Uterus (tissue), 4 donors: ENCODE measurements around the gene RGS1. TPM values are rescaled to one million over a fixed set of nuclear protein-coding genes. Genes with fewer than 3 reads are reported as not detected.

Source experiments
- DNase-seq, 2 donors: peaks; one replicate each; pipeline ENCODE4 v3.0.0-alpha.2; 2019 to 2020
- H3K27ac ChIP-seq, 2 donors: fragments of 200-600 bp; sonication (generic); 1 replicate in 1 of 2; 2 replicates in 1 of 2; pipeline ENCODE4 v1.5.1; 2016 to 2018
- H3K27me3 ChIP-seq, 2 donors: fragments of 200-600 bp; sonication (generic); one replicate each; pipeline ENCODE4 v1.5.1; 2018 to 2019; ENCODE audit warnings: control low read depth in 1 of 2
- H3K36me3 ChIP-seq, 2 donors: fragments of 200-600 bp; sonication (generic); one replicate each; pipeline ENCODE4 v1.5.1; 2019; ENCODE audit warnings: control low read depth in 1 of 2
- H3K4me1 ChIP-seq, 2 donors: fragments of 200-600 bp; sonication (generic); one replicate each; pipeline ENCODE4 v1.5.1; 2018 to 2019; ENCODE audit warnings: control low read depth in 1 of 2
- H3K4me3 ChIP-seq, 2 donors: fragments of 200-600 bp; sonication (generic); 1 replicate in 1 of 2; 2 replicates in 1 of 2; pipeline ENCODE4 v1.5.1; 2018 to 2019; ENCODE audit warnings: mild to moderate bottlenecking in 1 of 2
- H3K9me3 ChIP-seq, 2 donors: fragments of 200-600 bp; sonication (generic); one replicate each; pipeline ENCODE4 v1.5.1; 2019; ENCODE audit warnings: control low read depth in 1 of 2
- POLR2A ChIP-seq, 2 donors: fragments of 450-650 bp; IDR thresholded peaks; one replicate each; pipeline ENCODE4 v1.6.1; 2016; ENCODE audit warnings: antibody characterized with exemption in 2 of 2, mild to moderate bottlenecking in 1 of 2, moderate library complexity in 1 of 2
- intact Hi-C: fragments of 100-400 bp; cut with DNase I; formaldehyde crosslinking; loops from one replicate; pipeline ENCODE4 v1.15.1; 2023; ENCODE audit warnings: low total_unique reads
- total RNA-seq, 4 donors: library from RNA; depleted of rRNA in 3 of 4; stranded (reverse); fragments of >200 nt in 3 of 4; gene quantifications; one replicate each; pipeline versions ENCODE4 v1.1.0 to v1.2.4, GENCODE V29; 2014 to 2023
- TF ChIP-seq, protein P1 (sequence below), 4 experiments: fragments of 200-600 bp in 2 of 4; fragments of 450-650 bp in 2 of 4; sonication (generic) in 2 of 4; IDR thresholded peaks; one replicate each; pipeline ENCODE4 v1.5.1; 2016 to 2019; ENCODE audit warnings: antibody characterized with exemption in 4 of 4, mild to moderate bottlenecking in 2 of 4, moderate library complexity in 1 of 4
- donor health status: DM: yes; HTN: yes; CAD: no.

The RGS1 gene
- total RNA-seq, 4 donors from 2014 or later, result 10.7 to 31.5 (median 23.7) TPM

DNA sequence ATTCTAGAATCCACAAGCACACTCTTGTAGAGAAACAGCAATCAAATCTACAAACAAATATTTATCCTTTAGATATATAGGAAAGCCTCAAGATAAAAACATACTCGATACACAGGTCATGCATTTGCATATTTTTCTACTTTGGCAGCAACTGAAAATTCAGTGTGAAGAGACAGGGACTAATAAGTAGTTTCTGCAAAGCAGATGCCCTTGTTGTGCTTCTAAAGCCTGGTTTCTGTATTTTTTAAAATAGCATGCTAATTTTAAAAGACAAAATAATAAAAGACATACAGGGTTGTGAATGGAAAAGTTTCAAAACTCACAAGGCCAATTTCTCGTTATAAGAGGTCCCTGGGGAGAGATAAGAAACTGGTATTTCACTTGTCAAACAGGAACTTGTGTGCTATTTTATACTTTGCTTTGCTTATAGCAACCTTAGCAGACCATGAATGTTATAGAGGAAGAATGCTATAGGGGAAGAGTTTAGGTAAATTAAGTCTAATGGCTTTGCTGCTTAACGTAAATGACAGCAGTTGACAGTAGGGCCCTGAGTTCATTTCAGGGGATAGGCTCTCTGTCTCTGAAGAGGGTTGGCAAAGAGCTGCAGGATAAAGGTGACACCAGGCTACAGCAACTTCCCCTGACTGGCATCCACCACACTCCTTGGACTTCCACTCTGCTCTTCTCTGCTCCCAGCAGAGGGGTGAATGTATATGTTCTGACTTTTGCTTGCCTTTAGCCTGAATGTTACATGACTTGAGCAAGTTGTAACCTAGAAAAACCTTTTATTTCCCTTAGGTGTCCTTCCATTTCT lies 51.0 kb downstream of the RGS1 start:
- no peaks in the 10 kb centered on the region for H3K4me1 ChIP-seq
- no peaks in the 10 kb centered on the region for H3K9me3 ChIP-seq
- no peak overlapping the region for H3K4me3 ChIP-seq
- TF ChIP-seq, protein P1, sequence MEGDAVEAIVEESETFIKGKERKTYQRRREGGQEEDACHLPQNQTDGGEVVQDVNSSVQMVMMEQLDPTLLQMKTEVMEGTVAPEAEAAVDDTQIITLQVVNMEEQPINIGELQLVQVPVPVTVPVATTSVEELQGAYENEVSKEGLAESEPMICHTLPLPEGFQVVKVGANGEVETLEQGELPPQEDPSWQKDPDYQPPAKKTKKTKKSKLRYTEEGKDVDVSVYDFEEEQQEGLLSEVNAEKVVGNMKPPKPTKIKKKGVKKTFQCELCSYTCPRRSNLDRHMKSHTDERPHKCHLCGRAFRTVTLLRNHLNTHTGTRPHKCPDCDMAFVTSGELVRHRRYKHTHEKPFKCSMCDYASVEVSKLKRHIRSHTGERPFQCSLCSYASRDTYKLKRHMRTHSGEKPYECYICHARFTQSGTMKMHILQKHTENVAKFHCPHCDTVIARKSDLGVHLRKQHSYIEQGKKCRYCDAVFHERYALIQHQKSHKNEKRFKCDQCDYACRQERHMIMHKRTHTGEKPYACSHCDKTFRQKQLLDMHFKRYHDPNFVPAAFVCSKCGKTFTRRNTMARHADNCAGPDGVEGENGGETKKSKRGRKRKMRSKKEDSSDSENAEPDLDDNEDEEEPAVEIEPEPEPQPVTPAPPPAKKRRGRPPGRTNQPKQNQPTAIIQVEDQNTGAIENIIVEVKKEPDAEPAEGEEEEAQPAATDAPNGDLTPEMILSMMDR (IDR thresholded peaks at IDR 0.05), result no peak
- TF ChIP-seq POLR2A (IDR thresholded peaks at IDR 0.05), result no peak
- no peak for DNase-seq
- intact Hi-C loops, result no loop called here
- no peaks in the 10 kb centered on the region for H3K27me3 ChIP-seq
- no peaks in the 10 kb centered on the region for H3K36me3 ChIP-seq
- no peak overlapping the region for H3K27ac ChIP-seq

DNA sequence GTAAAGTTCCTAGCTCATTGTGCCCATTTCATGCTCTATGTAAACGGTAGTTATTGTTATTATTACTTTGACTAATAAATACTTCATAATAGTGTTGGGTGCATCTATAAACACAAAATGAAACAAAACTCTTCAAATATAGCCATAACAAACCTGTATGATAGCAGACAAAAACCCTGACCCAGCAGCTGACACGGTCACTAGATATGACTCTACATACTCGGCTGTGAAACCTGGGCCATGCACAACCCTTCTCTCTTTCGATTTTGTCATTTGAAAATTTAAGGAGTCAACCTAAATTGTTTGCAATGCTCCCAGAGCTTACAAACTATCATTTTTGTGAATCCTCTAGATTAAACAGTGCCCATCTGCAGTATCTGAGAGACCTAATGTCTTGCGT lies 52.3 kb downstream of the RGS1 start:
- Histone ChIP-seq H3K4me1 (no peaks in the 10 kb centered on the region), H3K27me3 (no peaks in the 10 kb centered on the region), H3K36me3 (no peaks in the 10 kb centered on the region), H3K9me3 (no peaks in the 10 kb centered on the region), H3K27ac (no peak overlapping the region), H3K4me3 (no peak overlapping the region)
- no peak for DNase-seq
- intact Hi-C loops, result no loop called here
- no peak for TF ChIP-seq POLR2A (IDR thresholded peaks at IDR 0.05)
- TF ChIP-seq, protein P1 (IDR thresholded peaks at IDR 0.05), result no peak

DNA sequence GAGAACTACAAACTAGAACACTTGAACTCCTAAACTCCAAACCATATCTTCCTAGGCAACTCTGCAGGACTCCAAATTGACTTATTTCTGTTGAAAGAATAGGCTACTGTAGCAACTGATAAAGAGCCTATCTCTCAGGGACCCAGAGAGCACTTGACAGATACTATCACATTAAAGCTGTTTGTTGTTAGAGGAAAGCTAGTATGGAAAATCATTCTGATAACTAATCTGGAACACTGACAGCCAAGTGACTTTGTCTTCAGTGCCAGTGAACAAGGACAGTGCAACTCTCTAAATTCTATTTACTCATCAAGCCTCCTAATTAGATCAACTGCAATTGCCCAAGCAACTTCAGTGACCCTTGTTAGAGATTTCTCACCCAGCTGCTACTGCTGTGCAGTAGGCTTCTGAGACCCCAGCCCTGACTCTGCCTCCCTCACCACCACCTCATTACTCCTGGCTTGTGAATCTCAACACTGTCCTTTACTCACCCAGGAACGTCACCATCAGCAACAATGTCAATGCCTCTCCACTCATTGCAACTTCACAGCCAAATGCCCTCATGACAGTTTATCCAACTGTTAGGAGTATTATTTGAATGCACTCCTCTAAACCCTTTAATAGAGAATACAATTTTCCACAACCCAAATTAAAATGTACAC lies 53.0 kb downstream of the RGS1 start:
- Histone ChIP-seq H3K36me3 (no peaks in the 10 kb centered on the region), H3K27me3 (no peaks in the 10 kb centered on the region), H3K9me3 (no peaks in the 10 kb centered on the region), H3K4me1 (no peaks in the 10 kb centered on the region), H3K27ac (no peak overlapping the region), H3K4me3 (no peak overlapping the region)
- no peak for TF ChIP-seq POLR2A (IDR thresholded peaks at IDR 0.05)
- TF ChIP-seq, protein P1 (IDR thresholded peaks at IDR 0.05), result no peak
- intact Hi-C loops, result no loop called here
- DNase-seq, result no peak

DNA sequence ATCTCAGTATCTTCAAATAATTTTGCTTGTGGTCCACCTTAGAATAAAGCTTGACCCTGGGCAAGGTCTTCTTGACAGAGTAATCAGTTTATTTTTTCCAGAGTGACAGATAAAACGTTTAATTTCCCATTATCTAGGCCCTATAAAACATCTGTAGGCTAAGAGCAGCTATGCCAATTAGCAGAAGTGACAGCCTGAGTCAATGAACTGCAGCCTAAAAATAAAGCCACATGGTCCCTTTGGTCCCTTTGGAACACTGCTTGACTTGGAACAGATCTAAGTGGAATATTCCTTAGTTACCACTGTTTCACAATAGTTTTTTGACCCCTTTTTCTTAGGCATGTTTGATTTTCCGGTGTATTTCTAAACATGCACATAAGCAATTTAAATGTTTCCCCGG lies 54.0 kb downstream of the RGS1 start:
- Histone ChIP-seq H3K36me3 (no peaks in the 10 kb centered on the region), H3K9me3 (no peaks in the 10 kb centered on the region), H3K4me3 (no peak overlapping the region), H3K4me1 (no peaks in the 10 kb centered on the region), H3K27ac (no peak overlapping the region), H3K27me3 (no peaks in the 10 kb centered on the region)
- DNase-seq, result no peak
- TF ChIP-seq, protein P1 (IDR thresholded peaks at IDR 0.05), result no peak
- TF ChIP-seq POLR2A (IDR thresholded peaks at IDR 0.05), result no peak
- intact Hi-C loops, result no loop called here

Other genes starting within 250 kb of the RGS1 start
- under 1 TPM in 2 of 4 donors, not detected in 2; 0.37 to 0.51 TPM for gene RGS13, start 60.4 kb downstream of the RGS1 start, total RNA-seq
- gene RGS2, start 233.3 kb downstream of the RGS1 start, total RNA-seq, result 100 to 1,000 TPM; 103 to 164 (median 134) TPM